Fibroblast of skin of left quadriceps (primary cell): ENCODE results near the gene FUOM.

ENCODE experiments used
- DNase-seq, 2 experiments: peaks; one replicate each; pipeline ENCODE4 v3.0.0-alpha.2; 2013; ENCODE audit warnings: low read depth in 2 of 2

FUOM gene

GRCh38 chr10:133312016-133312768 is 45.6 kb downstream of the FUOM start:
- no peak for DNase-seq

- no peak for DNase-seq
Observed at GRCh38 chr10:133311570-133311969, 46.2 kb downstream of the FUOM start.

GRCh38 chr10:133310789-133311188 is 47.0 kb downstream of the FUOM start:
- no peak for DNase-seq

DNA sequence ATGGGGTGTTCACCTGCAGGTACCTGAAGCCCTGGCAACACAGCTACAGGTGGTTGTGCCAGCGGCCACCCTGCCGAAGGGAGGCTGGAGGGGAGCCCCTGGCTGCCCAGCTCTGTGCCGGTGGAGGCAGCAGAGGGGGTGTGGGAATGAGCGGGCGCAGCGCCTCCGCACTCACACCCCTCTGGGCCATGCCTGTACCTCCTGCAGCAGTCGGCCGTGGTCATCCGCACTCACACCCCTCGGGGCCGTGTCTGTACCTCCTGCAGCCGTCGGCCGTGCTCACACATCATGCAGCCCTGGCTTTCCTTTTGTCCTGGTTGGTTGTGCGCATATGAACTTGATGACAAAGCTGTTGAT is 47.4 kb downstream of the FUOM start:
- DNase-seq: no peak

GRCh38 chr10:133309720-133310398 is 48.0 kb downstream of the FUOM start:
- DNase-seq: no peak

- peak; percentile 71 to 75 for DNase-seq
Observed at GRCh38 chr10:133309100-133309719, 48.6 kb downstream of the FUOM start.

DNA sequence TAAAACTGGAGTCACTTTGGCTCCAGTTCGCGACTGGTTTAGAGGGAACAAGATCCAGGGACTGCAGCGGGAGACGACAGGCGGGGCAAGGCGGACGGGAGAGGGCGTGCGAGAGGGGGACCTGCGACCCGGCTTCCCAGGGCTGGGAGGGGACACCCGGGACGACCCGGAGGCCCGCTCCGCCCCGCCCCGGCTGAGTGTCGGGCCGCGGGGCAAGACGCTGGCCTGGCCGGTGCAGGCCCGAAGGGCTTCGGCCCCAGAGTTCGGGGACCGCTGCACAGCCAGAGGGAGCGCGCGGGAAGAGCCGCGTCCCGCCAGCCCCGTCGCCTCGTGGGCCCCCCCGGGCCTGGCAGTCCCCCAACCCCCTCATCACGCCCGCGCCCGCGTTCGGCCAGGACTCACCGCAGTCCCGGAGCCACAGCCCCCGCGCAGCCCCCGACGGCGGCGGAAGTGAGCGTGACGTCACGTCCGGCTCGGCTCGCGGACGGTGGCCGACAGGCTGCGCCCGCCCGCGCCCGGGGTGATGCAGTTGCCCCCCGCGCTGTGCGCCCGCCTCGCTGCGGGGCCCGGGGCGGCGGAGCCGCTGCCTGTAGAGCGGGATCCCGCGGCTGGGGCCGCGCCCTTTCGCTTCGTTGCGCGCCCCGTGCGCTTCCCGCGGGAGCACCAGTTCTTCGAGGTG is 49.3 kb downstream of the FUOM start, which contains the start of the genes TUBGCP2 and ZNF511:
Gene TUBGCP2 (minus strand): TSS at position 452 of the 679 bp plus-strand sequence. CDS start 5,931 bp downstream, outside the sequence.
Gene ZNF511 (plus strand): TSS at position 494 of the 679 bp plus-strand sequence. CDS start 30 bp downstream, at position 524.
- DNase-seq: peak; percentile 60 to 62

GRCh38 chr10:133307776-133308420 is 49.9 kb downstream of the FUOM start:
- DNase-seq: no peak

DNA sequence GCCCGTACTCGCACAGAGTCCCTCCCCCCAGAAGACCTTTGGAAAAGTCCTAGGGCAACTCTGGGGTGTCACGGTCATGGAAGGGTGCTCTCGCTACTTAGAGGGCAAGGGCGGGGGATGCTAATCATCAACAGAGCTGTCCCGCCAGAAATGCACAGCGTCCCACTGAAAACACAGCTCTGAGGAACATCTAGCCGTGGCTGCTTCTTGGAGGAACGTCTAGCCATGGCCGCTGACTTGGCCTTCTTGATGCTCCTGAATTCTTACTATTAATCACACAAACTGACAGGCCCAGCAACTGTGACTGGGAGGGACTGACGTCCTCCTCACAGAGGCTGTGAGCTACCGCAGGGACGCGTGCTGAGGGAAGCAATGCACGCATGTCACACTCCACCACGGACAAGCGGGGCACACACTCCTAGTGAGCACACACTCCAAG is 50.9 kb downstream of the FUOM start:
- no peak for DNase-seq

DNA sequence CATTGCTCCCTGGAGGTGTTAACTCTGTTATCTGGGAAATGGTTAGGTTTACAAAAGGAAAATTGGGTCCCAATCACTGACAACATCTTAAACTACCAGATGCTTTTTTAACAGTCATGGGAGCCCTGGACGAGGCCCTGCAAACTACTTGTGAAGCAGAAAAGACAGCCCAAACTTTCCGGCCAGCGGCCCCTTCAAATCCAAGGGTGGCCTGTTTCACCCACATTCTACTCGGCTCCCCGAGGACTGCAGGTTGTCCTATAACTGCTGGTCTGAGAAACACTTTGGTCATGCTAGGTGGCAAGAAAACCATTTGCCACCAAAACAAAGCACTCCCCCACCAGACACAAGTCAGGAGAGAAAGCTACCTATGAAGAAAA is 51.7 kb downstream of the FUOM start:
- no peak for DNase-seq
